ENCODE data around the gene MAMLD1. TPM values are rescaled to one million over a fixed set of nuclear protein-coding genes. Genes with fewer than 3 reads are reported as not detected.

MAMLD1 gene
- total RNA-seq, 5 donors from 2014 or later (not counting 1 experiment from before 2014, with no cell fraction given): 0.92 to 2.1 (median 1.6) TPM

DNA sequence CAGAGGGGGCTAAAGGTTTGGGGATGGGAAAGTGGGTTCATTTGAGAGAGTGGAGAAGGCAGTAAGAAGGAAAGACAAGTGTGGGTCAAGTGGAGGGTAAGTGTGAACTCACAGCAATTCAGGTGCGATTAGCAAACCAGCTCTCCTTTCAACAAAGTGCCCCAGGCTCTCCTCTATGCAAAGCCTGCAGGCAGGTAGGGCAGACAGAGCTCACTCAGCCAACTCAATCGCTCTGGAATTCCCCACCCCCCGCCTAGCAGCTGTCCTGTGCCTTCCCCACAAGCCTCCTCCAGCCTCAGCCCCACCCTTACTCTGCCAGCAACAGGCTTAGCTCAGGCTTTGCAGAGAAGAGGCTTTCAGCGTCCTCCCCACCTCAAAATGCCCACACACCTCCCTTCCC lies 14.8 kb upstream of the MAMLD1 start:
- Histone ChIP-seq H3K4me3 (ENCODE audit: control insufficient read depth in 1 of 2, extremely low read depth in 1 of 2, low read length in 1 of 2) (no peak overlapping the region), H3K36me3 (ENCODE audit: control insufficient read depth in 2 of 2, extremely low read depth in 1 of 2, insufficient read depth in 1 of 2, low read length in 1 of 2) (no peaks in the 10 kb centered on the region), H3K4me1 (ENCODE audit: control insufficient read depth in 1 of 2, extremely low read depth in 1 of 2, insufficient read depth in 2 of 2, low read length in 2 of 2) (no peaks in the 10 kb centered on the region), H3K9me3 (no peaks in the 10 kb centered on the region), H3K27me3 (replicated peaks in 1 of 2; ENCODE audit: control insufficient read depth in 2 of 2, extremely low read depth in 1 of 2, insufficient read depth in 2 of 2, low read length in 1 of 2) (peaks cover 2 to 4% of the 10 kb centered on the region in 2 experiments), H3K27ac (ENCODE audit: low read length) (no peak overlapping the region)
- no peaks in the 10 kb centered on the region for H3K9me3 Mint-ChIP-seq
- H3K36me3 Mint-ChIP-seq: no peaks in the 10 kb centered on the region
- no peak overlapping the region for H3K27ac Mint-ChIP-seq
- H3K27me3 Mint-ChIP-seq: peaks cover 2 to 14% of the 10 kb centered on the region in 2 donors
- 0% methylated on average over 1 of the region's 4 CpGs for WGBS (ENCODE audit: insufficient coverage)
- POLR2A ChIA-PET: no interaction called here
- DNase-seq (no peak), ATAC-seq (replicated peaks in 1 of 4) (no peak)
- H3K4me3 Mint-ChIP-seq: no peak overlapping the region
- no peaks in the 10 kb centered on the region for H3K4me1 Mint-ChIP-seq
- CTCF ChIA-PET: no interaction called here

- Mint-ChIP-seq H3K9me3 (no peaks in the 10 kb centered on the region), H3K36me3 (no peaks in the 10 kb centered on the region), H3K27ac (no peak overlapping the region), H3K4me1 (no peaks in the 10 kb centered on the region), H3K4me3 (no peak overlapping the region), H3K27me3 (peaks cover 2 to 11% of the 10 kb centered on the region in 2 donors)
- Histone ChIP-seq H3K9me3 (no peaks in the 10 kb centered on the region), H3K36me3 (ENCODE audit: control insufficient read depth in 2 of 2, extremely low read depth in 1 of 2, insufficient read depth in 1 of 2, low read length in 1 of 2) (no peaks in the 10 kb centered on the region), H3K4me1 (ENCODE audit: control insufficient read depth in 1 of 2, extremely low read depth in 1 of 2, insufficient read depth in 2 of 2, low read length in 2 of 2) (no peaks in the 10 kb centered on the region), H3K27me3 (replicated peaks in 1 of 2; ENCODE audit: control insufficient read depth in 2 of 2, extremely low read depth in 1 of 2, insufficient read depth in 2 of 2, low read length in 1 of 2) (peaks cover 0 to 4% of the 10 kb centered on the region in 2 experiments), H3K4me3 (ENCODE audit: control insufficient read depth in 1 of 2, extremely low read depth in 1 of 2, low read length in 1 of 2) (no peak overlapping the region), H3K27ac (ENCODE audit: low read length) (no peak overlapping the region)
- no peak for ATAC-seq (replicated peaks in 1 of 4)
- no peak for DNase-seq
- ChIA-PET CTCF (no interaction called here), POLR2A (no interaction called here)
- WGBS (ENCODE audit: insufficient coverage): 71% methylated on average over 2 of the region's 3 CpGs
These were observed 11.0 kb upstream of the MAMLD1 start for GRCh38 chrX:150352114-150352513.

GRCh38 chrX:150352581-150352980 lies 10.5 kb upstream of the MAMLD1 start:
- no peak overlapping the region for H3K27ac ChIP-seq (ENCODE audit: low read length)

DNA sequence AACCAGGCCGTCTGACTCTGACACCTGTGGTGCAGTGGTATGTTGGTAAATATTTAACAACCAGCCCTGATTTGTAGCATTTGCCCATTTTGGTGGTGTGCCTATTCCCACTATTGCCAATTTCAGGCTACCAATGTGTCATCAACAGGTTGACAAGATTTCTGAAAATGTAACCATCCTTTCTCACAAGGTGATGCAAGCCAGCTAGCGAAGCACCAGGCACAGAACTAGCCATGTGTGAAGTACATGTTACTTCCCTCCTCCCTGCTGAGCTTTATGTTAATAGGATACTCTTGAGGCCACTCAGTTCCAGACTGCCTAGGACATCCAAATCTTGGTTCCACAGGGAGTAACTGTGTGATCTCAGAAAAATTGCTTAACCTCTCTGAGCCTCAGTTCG lies 7.2 kb upstream of the MAMLD1 start:
- POLR2A ChIA-PET: no interaction called here
- no peak overlapping the region for H3K27ac ChIP-seq (ENCODE audit: low read length)
- no peak for DNase-seq
- Mint-ChIP-seq H3K4me1 (peaks cover under 1 to 10% (median 7%) of the 10 kb centered on the region in 3 donors), H3K4me3 (no peak overlapping the region), H3K9me3 (no peaks in the 10 kb centered on the region), H3K27me3 (peaks cover 11 to 16% of the 10 kb centered on the region in 2 donors), H3K27ac (no peak overlapping the region), H3K36me3 (no peaks in the 10 kb centered on the region)
- CTCF ChIA-PET: no interaction called here
- peaks cover 0 to 6% of the 10 kb centered on the region in 2 experiments for H3K27me3 ChIP-seq (replicated peaks in 1 of 2; ENCODE audit: control insufficient read depth in 2 of 2, extremely low read depth in 1 of 2, insufficient read depth in 2 of 2, low read length in 1 of 2)
- no peak for ATAC-seq (replicated peaks in 1 of 4)
- peaks cover 0 to 3% of the 10 kb centered on the region in 2 experiments for H3K4me1 ChIP-seq (ENCODE audit: control insufficient read depth in 1 of 2, extremely low read depth in 1 of 2, insufficient read depth in 2 of 2, low read length in 2 of 2)
- H3K36me3 ChIP-seq (ENCODE audit: control insufficient read depth in 2 of 2, extremely low read depth in 1 of 2, insufficient read depth in 1 of 2, low read length in 1 of 2): no peaks in the 10 kb centered on the region
- WGBS (ENCODE audit: insufficient coverage): 100% methylated on average over 1 of the region's 3 CpGs
- H3K9me3 ChIP-seq: no peaks in the 10 kb centered on the region
- H3K4me3 ChIP-seq (ENCODE audit: control insufficient read depth in 1 of 2, extremely low read depth in 1 of 2, low read length in 1 of 2): no peak overlapping the region

More at GRCh38 chrX:150352581-150352980, 10.5 kb upstream of the MAMLD1 start:
- ATAC-seq (replicated peaks in 1 of 4) (no peak), DNase-seq (no peak)
- CTCF ChIA-PET: no interaction called here
- no peaks in the 10 kb centered on the region for H3K4me1 Mint-ChIP-seq
- H3K36me3 Mint-ChIP-seq: no peaks in the 10 kb centered on the region
- H3K27me3 ChIP-seq (replicated peaks in 1 of 2; ENCODE audit: control insufficient read depth in 2 of 2, extremely low read depth in 1 of 2, insufficient read depth in 2 of 2, low read length in 1 of 2): peaks cover 0 to 4% of the 10 kb centered on the region in 2 experiments
- H3K9me3 Mint-ChIP-seq: no peaks in the 10 kb centered on the region
- no peak overlapping the region for H3K4me3 ChIP-seq (ENCODE audit: control insufficient read depth in 1 of 2, extremely low read depth in 1 of 2, low read length in 1 of 2)
- H3K27me3 Mint-ChIP-seq: peaks cover 2 to 11% of the 10 kb centered on the region in 2 donors
- 67% methylated on average over 3 of the region's 4 CpGs for WGBS (ENCODE audit: insufficient coverage)
- H3K27ac Mint-ChIP-seq: no peak overlapping the region
- no peaks in the 10 kb centered on the region for H3K4me1 ChIP-seq (ENCODE audit: control insufficient read depth in 1 of 2, extremely low read depth in 1 of 2, insufficient read depth in 2 of 2, low read length in 2 of 2)
- no peak overlapping the region for H3K4me3 Mint-ChIP-seq
- no peaks in the 10 kb centered on the region for H3K36me3 ChIP-seq (ENCODE audit: control insufficient read depth in 2 of 2, extremely low read depth in 1 of 2, insufficient read depth in 1 of 2, low read length in 1 of 2)
- no peaks in the 10 kb centered on the region for H3K9me3 ChIP-seq
- POLR2A ChIA-PET: no interaction called here

GRCh38 chrX:150357790-150358189 lies 5.3 kb upstream of the MAMLD1 start:
- peaks cover 13 to 22% of the 10 kb centered on the region in 2 donors for H3K27me3 Mint-ChIP-seq
- Histone ChIP-seq H3K9me3 (no peaks in the 10 kb centered on the region), H3K4me3 (ENCODE audit: control insufficient read depth in 1 of 2, extremely low read depth in 1 of 2, low read length in 1 of 2) (no peak overlapping the region), H3K36me3 (ENCODE audit: control insufficient read depth in 2 of 2, extremely low read depth in 1 of 2, insufficient read depth in 1 of 2, low read length in 1 of 2) (no peaks in the 10 kb centered on the region), H3K4me1 (ENCODE audit: control insufficient read depth in 1 of 2, extremely low read depth in 1 of 2, insufficient read depth in 2 of 2, low read length in 2 of 2) (peaks cover 0 to 22% of the 10 kb centered on the region in 2 experiments), H3K27ac (ENCODE audit: low read length) (no peak overlapping the region), H3K27me3 (replicated peaks in 1 of 2; ENCODE audit: control insufficient read depth in 2 of 2, extremely low read depth in 1 of 2, insufficient read depth in 2 of 2, low read length in 1 of 2) (peaks cover 0 to 25% of the 10 kb centered on the region in 2 experiments)
- H3K4me1 Mint-ChIP-seq: peaks cover 10 to 24% (median 16%) of the 10 kb centered on the region in 3 donors
- ChIA-PET POLR2A (no interaction called here), CTCF (no interaction called here)
- no peaks in the 10 kb centered on the region for H3K36me3 Mint-ChIP-seq
- ATAC-seq (replicated peaks in 1 of 4) (no peak), DNase-seq (no peak)
- WGBS (ENCODE audit: insufficient coverage): no CpG with 5 or more reads among the region's 1 CpG
- no peak overlapping the region for H3K4me3 Mint-ChIP-seq
- no peaks in the 10 kb centered on the region for H3K9me3 Mint-ChIP-seq
- no peak overlapping the region for H3K27ac Mint-ChIP-seq

GRCh38 chrX:150358651-150359050 lies 4.5 kb upstream of the MAMLD1 start:
- Histone ChIP-seq H3K27ac (ENCODE audit: low read length) (no peak overlapping the region), H3K27me3 (replicated peaks in 1 of 2; ENCODE audit: control insufficient read depth in 2 of 2, extremely low read depth in 1 of 2, insufficient read depth in 2 of 2, low read length in 1 of 2) (peaks cover 0 to 27% of the 10 kb centered on the region in 2 experiments), H3K4me1 (ENCODE audit: control insufficient read depth in 1 of 2, extremely low read depth in 1 of 2, insufficient read depth in 2 of 2, low read length in 2 of 2) (peaks cover 0 to 24% of the 10 kb centered on the region in 2 experiments), H3K36me3 (ENCODE audit: control insufficient read depth in 2 of 2, extremely low read depth in 1 of 2, insufficient read depth in 1 of 2, low read length in 1 of 2) (no peaks in the 10 kb centered on the region), H3K4me3 (ENCODE audit: control insufficient read depth in 1 of 2, extremely low read depth in 1 of 2, low read length in 1 of 2) (no peak overlapping the region), H3K9me3 (no peaks in the 10 kb centered on the region)
- ATAC-seq (replicated peaks in 1 of 4) (no peak), DNase-seq (no peak)
- no peak overlapping the region for H3K4me3 Mint-ChIP-seq
- H3K9me3 Mint-ChIP-seq: no peaks in the 10 kb centered on the region
- peaks cover 13 to 22% of the 10 kb centered on the region in 2 donors for H3K27me3 Mint-ChIP-seq
- H3K36me3 Mint-ChIP-seq: no peaks in the 10 kb centered on the region
- POLR2A ChIA-PET: no interaction called here
- H3K4me1 Mint-ChIP-seq: peaks cover 10 to 24% (median 16%) of the 10 kb centered on the region in 3 donors
- H3K27ac Mint-ChIP-seq: no peak overlapping the region
- CTCF ChIA-PET: no interaction called here
- WGBS (ENCODE audit: insufficient coverage): 100% methylated on average over 1 of the region's 3 CpGs

GRCh38 chrX:150360331-150360730 lies 2.8 kb upstream of the MAMLD1 start:
- H3K4me1 ChIP-seq (ENCODE audit: control insufficient read depth in 1 of 2, extremely low read depth in 1 of 2, insufficient read depth in 2 of 2, low read length in 2 of 2): peaks cover 0 to 33% of the 10 kb centered on the region in 2 experiments
- Mint-ChIP-seq H3K4me3 (peak overlapping the region in 1 of 3 donors; percentile 81), H3K36me3 (no peaks in the 10 kb centered on the region), H3K9me3 (no peaks in the 10 kb centered on the region), H3K4me1 (peaks cover 10 to 24% (median 16%) of the 10 kb centered on the region in 3 donors), H3K27me3 (peaks cover 13 to 22% of the 10 kb centered on the region in 2 donors), H3K27ac (no peak overlapping the region)
- no peaks in the 10 kb centered on the region for H3K36me3 ChIP-seq (ENCODE audit: control insufficient read depth in 2 of 2, extremely low read depth in 1 of 2, insufficient read depth in 1 of 2, low read length in 1 of 2)
- POLR2A ChIA-PET: no interaction called here
- H3K9me3 ChIP-seq: no peaks in the 10 kb centered on the region
- H3K27ac ChIP-seq (ENCODE audit: low read length): no peak overlapping the region
- DNase-seq: no peak
- peaks cover 0 to 35% of the 10 kb centered on the region in 2 experiments for H3K27me3 ChIP-seq (replicated peaks in 1 of 2; ENCODE audit: control insufficient read depth in 2 of 2, extremely low read depth in 1 of 2, insufficient read depth in 2 of 2, low read length in 1 of 2)
- no peak for ATAC-seq (replicated peaks in 1 of 4)
- 94% methylated on average over 4 of the region's 5 CpGs for WGBS (ENCODE audit: insufficient coverage)
- CTCF ChIA-PET: no interaction called here
- no peak overlapping the region for H3K4me3 ChIP-seq (ENCODE audit: control insufficient read depth in 1 of 2, extremely low read depth in 1 of 2, low read length in 1 of 2)

Data from T-cell (primary cell).